Activated CD4-positive, alpha-beta T cell treated with anti-CD3 and anti-CD28 coated beads, Interleukin-2, amount 50 U/mL, for 16 hours (primary cell): ENCODE data around the gene SGPP2.
"Not testable (repeated sequence)": the region's sequence is repeated elsewhere in the genome, so short reads cannot be mapped to it uniquely, and the experiment has no call there.

Source experiments
- DNase-seq: peaks from one replicate; pipeline ENCODE4 v3.0.0-alpha.2; 2020

Gene SGPP2

GRCh38 chr2:222584589-222584988 lies 160.2 kb downstream of the SGPP2 start:
- not testable (repeated sequence) for DNase-seq

GRCh38 chr2:222591661-222592060 lies 167.3 kb downstream of the SGPP2 start:
- no peak for DNase-seq

- no peak for DNase-seq
Measured at GRCh38 chr2:222592176-222592575, 167.8 kb downstream of the SGPP2 start.

- DNase-seq, result no peak
Measured at GRCh38 chr2:222594679-222595078, 170.3 kb downstream of the SGPP2 start.

GRCh38 chr2:222595581-222595980 lies 171.2 kb downstream of the SGPP2 start:
- no peak for DNase-seq

GRCh38 chr2:222598611-222599010 lies 174.3 kb downstream of the SGPP2 start:
- DNase-seq, result no peak

GRCh38 chr2:222603501-222603900 lies 179.2 kb downstream of the SGPP2 start:
- no peak for DNase-seq

GRCh38 chr2:222604749-222605515 lies 180.6 kb downstream of the SGPP2 start:
- no peak for DNase-seq

GRCh38 chr2:222606306-222606705 lies 182.0 kb downstream of the SGPP2 start:
- DNase-seq, result no peak

GRCh38 chr2:222608081-222608480 lies 183.7 kb downstream of the SGPP2 start:
- no peak for DNase-seq

GRCh38 chr2:222609381-222609780 lies 185.0 kb downstream of the SGPP2 start:
- no peak for DNase-seq
